HT1080 (cell line): ENCODE results near the gene NBL1. TPM values are rescaled to one million over a fixed set of nuclear protein-coding genes. Genes with fewer than 3 reads are reported as not detected.
A peak's percentile ranks its signal among the peaks of the same experiment; 100 is the strongest.
"Not testable (repeated sequence)": the region's sequence is repeated elsewhere in the genome, so short reads cannot be mapped to it uniquely, and the experiment has no call there.

ENCODE experiments used
- DNase-seq: peaks from one replicate; pipeline ENCODE4 v3.0.0-alpha.2; 2015; ENCODE audit warnings: low read depth
- total RNA-seq: library from RNA; depleted of rRNA; stranded (reverse); fragments of >200 nt; shearing (Covaris generic); gene quantifications from 2 replicates; pipeline ENCODE4 v1.2.3, GENCODE V29; 2014

NBL1 gene
- total RNA-seq, 1 experiment from 2014 or later = 44.7 TPM

GRCh38 chr1:19621274-19621950, 22.7 kb upstream of the NBL1 start:
- no peak for DNase-seq

DNA sequence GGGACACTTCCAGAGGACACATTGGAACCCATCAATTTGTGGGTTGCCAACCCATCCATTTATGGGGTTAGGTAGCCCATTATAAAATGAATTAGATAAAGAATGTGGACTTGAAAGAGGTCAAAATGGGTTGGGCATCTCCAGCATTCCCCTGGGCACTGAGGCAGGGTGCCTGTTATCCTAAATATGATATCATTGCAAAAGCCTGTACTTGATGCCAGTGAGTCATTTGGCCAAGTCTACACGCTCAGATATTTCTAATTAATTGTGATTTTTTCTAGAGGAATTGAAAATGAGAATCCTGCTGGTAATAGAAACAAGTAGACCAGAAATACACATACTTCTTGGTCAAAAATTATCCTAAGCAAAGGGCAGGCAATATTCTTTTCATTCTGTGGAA, 21.9 kb upstream of the NBL1 start:
- no peak for DNase-seq

- no peak for DNase-seq
These were observed 20.6 kb upstream of the NBL1 start for GRCh38 chr1:19623523-19623922.

GRCh38 chr1:19625291-19625937, 18.7 kb upstream of the NBL1 start:
- no peak for DNase-seq

- no peak for DNase-seq
These were observed 15.2 kb upstream of the NBL1 start for GRCh38 chr1:19628879-19629278.

DNA sequence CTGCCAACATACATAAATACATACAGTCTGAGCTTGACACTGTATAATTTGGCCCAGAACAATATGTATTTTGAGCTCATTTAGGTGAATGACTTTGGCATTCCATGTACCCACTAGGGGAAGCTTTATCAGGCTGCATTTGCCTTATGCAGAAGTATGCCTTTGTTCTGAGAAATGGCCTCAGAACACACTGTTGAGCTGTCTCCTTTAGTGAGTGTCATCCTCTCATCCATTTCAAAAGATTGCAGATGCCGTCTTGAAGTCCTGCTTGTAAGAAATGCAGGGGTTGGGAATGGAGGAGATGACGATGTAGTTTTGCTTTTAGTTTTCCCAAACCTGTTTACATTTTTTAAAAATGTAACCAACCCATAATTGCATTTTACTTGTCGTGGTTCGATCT, 14.8 kb upstream of the NBL1 start:
- DNase-seq = no peak

GRCh38 chr1:19630192-19630591, 13.9 kb upstream of the NBL1 start:
- DNase-seq = not testable (repeated sequence)

DNA sequence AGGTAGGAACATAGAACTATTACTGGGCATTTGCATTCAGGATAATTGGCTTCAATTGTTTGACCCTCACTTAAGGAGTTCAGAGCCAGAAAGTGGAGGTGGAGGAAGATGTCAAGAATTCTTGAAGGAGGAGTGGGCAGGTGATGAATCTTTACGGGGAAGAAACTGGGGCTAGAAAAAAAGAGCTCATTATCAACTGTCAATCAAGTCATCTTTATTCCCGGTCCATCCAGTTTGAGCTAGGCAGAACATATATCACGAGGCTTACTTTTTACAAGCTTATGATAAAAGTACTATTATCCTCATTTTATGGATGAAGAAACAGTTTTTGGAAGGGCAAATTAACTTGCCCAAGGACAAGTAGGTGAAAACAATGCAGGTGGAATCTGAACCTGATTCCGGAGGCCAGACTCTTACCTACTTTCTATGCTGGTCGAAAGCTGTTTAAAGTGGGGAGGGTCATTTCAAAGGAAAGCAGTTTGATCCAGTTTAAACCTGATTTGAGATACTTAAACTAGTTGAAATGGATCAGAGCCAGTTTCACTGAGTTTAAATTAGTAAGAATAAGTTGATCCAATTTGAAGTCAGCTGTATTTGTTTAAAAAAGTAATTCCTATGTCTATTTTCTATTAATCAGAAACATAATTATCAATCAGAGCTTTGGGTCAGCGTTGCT, 13.3 kb upstream of the NBL1 start:
- DNase-seq = no peak

DNA sequence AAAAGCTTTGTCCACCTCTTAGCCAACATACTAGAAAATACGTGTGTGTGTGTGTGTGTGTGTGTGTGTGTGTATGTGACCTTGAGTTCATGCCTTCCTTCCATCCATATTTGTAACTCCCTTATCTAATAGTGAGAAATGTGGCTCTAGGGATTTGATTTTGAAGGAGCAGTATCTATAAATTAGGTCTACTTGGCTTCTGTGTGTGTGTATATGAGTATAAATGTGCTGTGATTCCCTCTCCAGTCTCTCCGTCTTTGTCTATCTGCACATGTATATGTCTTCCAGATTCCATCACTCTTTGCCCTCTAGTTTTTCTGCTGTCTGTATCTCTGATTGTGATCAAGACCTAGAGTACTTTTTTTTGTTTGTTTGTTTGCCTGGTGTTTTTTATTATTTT, 11.9 kb upstream of the NBL1 start:
- no peak for DNase-seq

GRCh38 chr1:19633106-19633505, 11.0 kb upstream of the NBL1 start:
- no peak for DNase-seq

DNA sequence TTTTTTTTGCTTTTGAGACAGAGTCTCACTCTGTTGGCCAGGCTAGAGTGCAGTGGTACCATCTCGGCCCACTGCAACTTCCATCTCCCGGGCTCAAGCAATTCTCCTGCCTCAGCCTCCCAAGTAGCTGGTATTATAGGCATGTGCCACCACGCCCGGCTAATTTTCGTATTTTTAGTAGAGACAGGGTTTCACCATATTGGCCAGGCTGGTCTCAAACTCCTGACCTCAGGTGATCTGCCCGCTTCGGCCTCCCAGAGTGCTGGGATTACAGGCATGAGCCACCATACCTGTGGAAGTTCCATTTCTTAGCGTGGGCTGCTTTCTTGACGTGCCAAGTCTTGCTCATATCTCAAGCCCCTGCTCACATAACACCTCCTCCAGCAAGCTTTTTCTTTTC, 9.0 kb upstream of the NBL1 start:
- not testable (repeated sequence) for DNase-seq

- DNase-seq = peak; percentile 62
These were observed 8.5 kb upstream of the NBL1 start for GRCh38 chr1:19635646-19636045.

DNA sequence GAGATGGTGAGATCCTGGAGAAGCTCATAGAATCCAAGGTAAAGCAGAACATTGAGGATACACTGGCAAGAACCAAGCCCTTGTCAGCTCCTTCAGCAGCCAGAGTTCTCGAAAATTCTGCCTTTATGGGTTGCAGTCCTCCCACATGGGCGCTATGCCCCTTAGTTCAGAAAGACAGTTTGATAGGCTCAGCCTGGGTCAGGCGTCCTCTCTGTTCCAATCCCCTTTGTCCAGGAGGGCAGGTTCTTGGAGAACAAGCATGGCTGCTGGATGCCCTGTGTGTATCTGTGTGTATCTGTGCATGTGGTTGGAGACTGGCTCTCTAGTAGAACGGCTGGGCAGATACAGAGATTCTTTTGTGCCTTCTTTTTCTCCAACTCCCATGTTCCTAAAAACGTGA, 8.0 kb upstream of the NBL1 start:
- DNase-seq = no peak

- DNase-seq = not testable (repeated sequence)
These were observed 7.4 kb upstream of the NBL1 start for GRCh38 chr1:19636749-19637148.

DNA sequence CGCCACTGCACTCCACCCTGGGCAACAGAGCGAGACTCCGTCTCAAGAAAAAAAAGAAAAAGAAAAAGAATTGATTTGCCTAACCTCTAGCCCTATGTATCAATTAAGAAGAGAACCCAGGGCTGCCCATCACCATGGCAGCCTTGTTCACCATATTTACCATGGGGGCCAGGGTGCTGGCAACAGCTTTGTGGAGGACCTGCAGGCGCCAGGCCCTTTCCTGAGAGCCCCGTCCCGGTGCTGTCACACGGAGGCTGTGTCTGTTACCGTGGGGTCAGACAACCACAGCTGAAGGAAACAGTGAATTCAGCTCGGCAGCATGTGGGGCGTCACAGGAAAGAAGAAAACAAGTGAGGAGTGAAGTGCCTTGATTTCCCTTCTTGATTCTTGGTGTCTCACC, 6.5 kb upstream of the NBL1 start:
- DNase-seq = no peak

DNA sequence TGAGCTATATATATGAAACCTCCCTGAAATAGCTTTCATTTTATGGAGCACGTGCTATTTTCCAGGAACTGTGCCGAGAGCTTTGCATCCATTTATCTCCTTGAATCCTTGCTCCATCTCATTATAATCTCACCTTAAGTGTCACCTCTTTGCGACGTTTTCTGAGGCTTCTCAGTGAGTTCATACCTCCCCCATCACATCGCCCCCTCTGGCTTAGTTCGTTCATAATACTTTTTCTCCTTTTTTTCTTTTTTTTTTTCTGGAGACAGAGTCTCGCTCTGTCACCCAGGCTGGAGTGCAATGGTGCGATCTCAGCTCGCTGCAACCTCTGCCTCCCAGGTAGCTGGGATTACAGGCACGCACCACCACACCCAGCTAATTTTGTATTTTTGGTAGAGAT, 4.9 kb upstream of the NBL1 start:
- DNase-seq = not testable (repeated sequence)

DNA sequence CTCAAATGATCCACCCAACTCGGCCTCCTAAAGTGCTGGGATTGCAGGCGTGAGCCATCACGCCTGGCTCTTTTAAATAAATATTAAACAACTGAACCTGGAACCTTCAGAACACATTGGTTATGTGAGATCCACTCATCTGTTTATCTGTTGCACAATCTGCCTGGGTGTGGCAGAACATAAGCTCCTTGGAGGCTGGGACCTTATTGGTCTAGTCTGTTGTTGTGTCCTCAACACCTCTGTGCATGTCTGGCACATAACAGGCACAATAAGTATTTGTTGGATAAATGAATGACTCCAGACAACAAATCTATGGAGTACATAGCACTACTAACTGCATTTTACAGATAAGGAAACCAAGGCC, 4.1 kb upstream of the NBL1 start:
- DNase-seq = no peak

- DNase-seq = peak; percentile 42
These were observed 3.5 kb upstream of the NBL1 start for GRCh38 chr1:19640363-19641316.

DNA sequence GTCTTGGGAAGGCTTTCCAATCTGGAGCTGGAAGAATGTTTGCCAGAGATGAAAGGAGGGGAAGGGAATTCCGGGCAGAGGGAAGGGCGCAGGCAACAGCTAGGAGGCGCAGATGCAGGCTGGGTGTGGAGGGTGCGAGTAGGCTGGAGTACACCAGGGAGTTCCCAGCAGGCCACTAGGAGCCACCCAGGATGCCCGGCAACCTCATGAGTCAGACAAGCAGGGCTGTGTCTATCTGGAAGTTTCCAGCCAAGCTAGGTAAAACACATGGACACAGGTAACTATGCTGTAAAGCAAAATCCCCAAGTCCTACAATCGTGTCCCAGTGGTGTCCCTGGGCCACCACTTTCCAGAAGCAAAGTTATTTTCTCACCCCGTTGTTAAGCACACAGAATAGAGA, 990 bp upstream of the NBL1 start:
- DNase-seq = peak; percentile 30

GRCh38 chr1:19644395-19644680, 227 bp downstream of the NBL1 start:
- no peak for DNase-seq

GRCh38 chr1:19644681-19645410, 735 bp downstream of the NBL1 start:
- no peak for DNase-seq
